A673 (cell line): ENCODE data around the gene PRKAR2B.

ENCODE experiments used
- EZH2 ChIP-seq: fragments of 200-600 bp; sonication (generic); IDR thresholded peaks from 2 replicates; pipeline ENCODE4 v1.6.1; 2017; ENCODE audit warnings: borderline replicate concordance, low read depth, mild to moderate bottlenecking, mixed read lengths, antibody characterized with exemption, low read length; ENCODE audit not compliant: poor library complexity, severe bottlenecking
- TF ChIP-seq, protein P1 (sequence below): fragments of 300-800, 200-600 bp; sonication (generic); conservative IDR thresholded peaks from 2 replicates; pipeline ENCODE4 v1.5.1; 2017; ENCODE audit warnings: low read depth, mild to moderate bottlenecking, antibody characterized with exemption, low read length, moderate library complexity, mixed read lengths

DNA sequence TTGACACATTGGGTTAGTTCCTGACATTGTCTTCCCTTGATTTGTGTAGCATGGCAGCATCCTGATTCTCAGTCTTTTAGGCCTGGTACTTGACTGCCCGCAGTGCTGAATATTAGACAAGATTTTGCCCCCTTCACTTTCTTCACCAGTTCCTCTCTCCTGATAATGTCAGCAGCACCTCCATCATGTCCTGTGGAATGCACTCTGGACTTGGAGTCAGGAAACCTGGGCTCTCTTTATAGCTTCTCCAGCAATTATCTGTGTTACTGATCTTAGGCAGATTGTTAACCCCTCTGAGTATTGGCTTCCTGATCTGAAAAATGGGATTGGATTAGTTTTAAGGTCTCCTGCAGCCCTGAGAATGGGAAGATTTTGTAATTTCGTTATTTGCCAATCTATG lies 143.3 kb downstream of the PRKAR2B start:
- TF ChIP-seq, protein P1, sequence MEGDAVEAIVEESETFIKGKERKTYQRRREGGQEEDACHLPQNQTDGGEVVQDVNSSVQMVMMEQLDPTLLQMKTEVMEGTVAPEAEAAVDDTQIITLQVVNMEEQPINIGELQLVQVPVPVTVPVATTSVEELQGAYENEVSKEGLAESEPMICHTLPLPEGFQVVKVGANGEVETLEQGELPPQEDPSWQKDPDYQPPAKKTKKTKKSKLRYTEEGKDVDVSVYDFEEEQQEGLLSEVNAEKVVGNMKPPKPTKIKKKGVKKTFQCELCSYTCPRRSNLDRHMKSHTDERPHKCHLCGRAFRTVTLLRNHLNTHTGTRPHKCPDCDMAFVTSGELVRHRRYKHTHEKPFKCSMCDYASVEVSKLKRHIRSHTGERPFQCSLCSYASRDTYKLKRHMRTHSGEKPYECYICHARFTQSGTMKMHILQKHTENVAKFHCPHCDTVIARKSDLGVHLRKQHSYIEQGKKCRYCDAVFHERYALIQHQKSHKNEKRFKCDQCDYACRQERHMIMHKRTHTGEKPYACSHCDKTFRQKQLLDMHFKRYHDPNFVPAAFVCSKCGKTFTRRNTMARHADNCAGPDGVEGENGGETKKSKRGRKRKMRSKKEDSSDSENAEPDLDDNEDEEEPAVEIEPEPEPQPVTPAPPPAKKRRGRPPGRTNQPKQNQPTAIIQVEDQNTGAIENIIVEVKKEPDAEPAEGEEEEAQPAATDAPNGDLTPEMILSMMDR = no peak
- no peak for TF ChIP-seq EZH2
